IPS DF 4.7 (cell line): ENCODE data around the gene NT5DC2.
"Not testable (repeated sequence)": the region's sequence is repeated elsewhere in the genome, so short reads cannot be mapped to it uniquely, and the experiment has no call there.

ENCODE experiments used
- DNase-seq: peaks from one replicate; pipeline ENCODE4 v3.0.0-alpha.2; 2013; ENCODE audit warnings: low spot score; ENCODE audit errors: extremely low read depth

NT5DC2 gene

GRCh38 chr3:52537726-52538421, 4.2 kb upstream of the NT5DC2 start:
- DNase-seq: no peak

- DNase-seq: no peak
These were observed 3.5 kb upstream of the NT5DC2 start for GRCh38 chr3:52537165-52537620.

GRCh38 chr3:52536369-52537164, 2.9 kb upstream of the NT5DC2 start, which contains the start of gene UQCC5:
UQCC5 (plus strand) TSS chr3:52536605; CDS start chr3:52536756, 151 bp downstream.
- DNase-seq: peak; percentile 93

GRCh38 chr3:52536112-52536368, 2.4 kb upstream of the NT5DC2 start:
- no peak for DNase-seq

GRCh38 chr3:52535411-52536111, 1.9 kb upstream of the NT5DC2 start:
- no peak for DNase-seq

- DNase-seq: no peak
These were observed 875 bp upstream of the NT5DC2 start for GRCh38 chr3:52534281-52535183.

GRCh38 chr3:52532838-52533622, 627 bp downstream of the NT5DC2 start:
- no peak for DNase-seq

GRCh38 chr3:52532517-52532837, 1.2 kb downstream of the NT5DC2 start:
- DNase-seq: no peak

GRCh38 chr3:52531860-52532516, 1.7 kb downstream of the NT5DC2 start:
- no peak for DNase-seq

- no peak for DNase-seq
These were observed 2.5 kb downstream of the NT5DC2 start for GRCh38 chr3:52530918-52531826.

- no peak for DNase-seq
These were observed 4.0 kb downstream of the NT5DC2 start for GRCh38 chr3:52529376-52530333.

- no peak for DNase-seq
These were observed 4.9 kb downstream of the NT5DC2 start for GRCh38 chr3:52528586-52529375.

GRCh38 chr3:52527732-52528585, 5.7 kb downstream of the NT5DC2 start:
- DNase-seq: no peak

GRCh38 chr3:52527039-52527731, 6.5 kb downstream of the NT5DC2 start:
- no peak for DNase-seq

- DNase-seq: not testable (repeated sequence)
These were observed 7.0 kb downstream of the NT5DC2 start for GRCh38 chr3:52526671-52527038.
